ENCODE data around the gene PON1.

Gene PON1

GRCh38 chr7:95324431-95324830, at the start of gene PON1:
PON1 (minus strand) TSS chr7:95324532; CDS start chr7:95324475, 57 bp downstream.
- DNase-seq, result no peak

GRCh38 chr7:95373323-95373722, 49.0 kb upstream of the PON1 start:
- DNase-seq, result no peak

- no peak for DNase-seq
Observed at GRCh38 chr7:95368235-95368634, 43.9 kb upstream of the PON1 start.

- DNase-seq, result no peak
Observed at GRCh38 chr7:95367606-95368005, 43.3 kb upstream of the PON1 start.

- no peak for DNase-seq
Observed at GRCh38 chr7:95365151-95365550, 40.8 kb upstream of the PON1 start.

GRCh38 chr7:95357623-95358022, 33.3 kb upstream of the PON1 start:
- no peak for DNase-seq

- no peak for DNase-seq
Observed at GRCh38 chr7:95342642-95343307, 18.4 kb upstream of the PON1 start.

- DNase-seq, result no peak
Observed at GRCh38 chr7:95342029-95342428, 17.7 kb upstream of the PON1 start.

GRCh38 chr7:95340491-95340890, 16.2 kb upstream of the PON1 start:
- no peak for DNase-seq

GRCh38 chr7:95338832-95339231, 14.5 kb upstream of the PON1 start:
- DNase-seq, result no peak

GRCh38 chr7:95335093-95335492, 10.8 kb upstream of the PON1 start:
- DNase-seq, result no peak

GRCh38 chr7:95334447-95334846, 10.1 kb upstream of the PON1 start:
- DNase-seq, result no peak

GRCh38 chr7:95330961-95331337, 6.6 kb upstream of the PON1 start:
- no peak for DNase-seq

- DNase-seq, result no peak
Observed at GRCh38 chr7:95330204-95330960, 6.0 kb upstream of the PON1 start.

GRCh38 chr7:95327356-95327755, 3.0 kb upstream of the PON1 start:
- DNase-seq, result no peak

- no peak for DNase-seq
Observed at GRCh38 chr7:95323410-95324129, 762 bp downstream of the PON1 start.

- DNase-seq, result no peak
Observed at GRCh38 chr7:95322854-95323253, 1.5 kb downstream of the PON1 start.

GRCh38 chr7:95322396-95322795, 1.9 kb downstream of the PON1 start:
- DNase-seq, result no peak

- no peak for DNase-seq
Observed at GRCh38 chr7:95321720-95322119, 2.6 kb downstream of the PON1 start.

- no peak for DNase-seq
Observed at GRCh38 chr7:95320651-95321050, 3.7 kb downstream of the PON1 start.

GRCh38 chr7:95319570-95319969, 4.8 kb downstream of the PON1 start:
- DNase-seq, result no peak

GRCh38 chr7:95318501-95319100, 5.7 kb downstream of the PON1 start:
- DNase-seq, result no peak

- no peak for DNase-seq
Observed at GRCh38 chr7:95317966-95318365, 6.4 kb downstream of the PON1 start.

GRCh38 chr7:95317546-95317945, 6.8 kb downstream of the PON1 start:
- DNase-seq, result no peak
